Activated CD8-positive, alpha-beta memory T cell treated with anti-CD3 and anti-CD28 coated beads for 48 hours (primary cell): Measurements from ENCODE around the gene TRIO.

Source experiments
- DNase-seq, 3 experiments: peaks; one replicate each; pipeline ENCODE4 v3.0.0-alpha.2; 2020; ENCODE audit warnings: low read depth in 2 of 3, low spot score in 2 of 3

TRIO gene

GRCh38 chr5:14263699-14264098, 120.6 kb downstream of the TRIO start:
- no peak for DNase-seq

- DNase-seq: peak; percentile 37 to 54 (median 47)
These were observed 121.6 kb downstream of the TRIO start for GRCh38 chr5:14264605-14265316.

- no peak for DNase-seq
These were observed 122.4 kb downstream of the TRIO start for GRCh38 chr5:14265570-14265969.

- DNase-seq: no peak
These were observed 123.0 kb downstream of the TRIO start for GRCh38 chr5:14266171-14266570.

- DNase-seq: no peak
These were observed 123.5 kb downstream of the TRIO start for GRCh38 chr5:14266686-14267085.

GRCh38 chr5:14267166-14267838, 124.2 kb downstream of the TRIO start:
- DNase-seq: no peak

GRCh38 chr5:14267991-14268708, 125.0 kb downstream of the TRIO start:
- DNase-seq: no peak

- no peak for DNase-seq
These were observed 125.6 kb downstream of the TRIO start for GRCh38 chr5:14268738-14269137.

- no peak for DNase-seq
These were observed 126.3 kb downstream of the TRIO start for GRCh38 chr5:14269395-14269794.

- DNase-seq: no peak
These were observed 127.1 kb downstream of the TRIO start for GRCh38 chr5:14270209-14270702.

- DNase-seq: no peak
These were observed 129.5 kb downstream of the TRIO start for GRCh38 chr5:14272548-14273205.

GRCh38 chr5:14273207-14273767, 130.1 kb downstream of the TRIO start:
- DNase-seq: no peak

GRCh38 chr5:14276380-14276779, 133.2 kb downstream of the TRIO start:
- DNase-seq: no peak

GRCh38 chr5:14277385-14278320, 134.5 kb downstream of the TRIO start:
- no peak for DNase-seq

GRCh38 chr5:14280294-14280854, 137.2 kb downstream of the TRIO start:
- DNase-seq: no peak

GRCh38 chr5:14281746-14282181, 138.6 kb downstream of the TRIO start:
- DNase-seq: no peak

- no peak for DNase-seq
These were observed 140.0 kb downstream of the TRIO start for GRCh38 chr5:14283139-14283538.

GRCh38 chr5:14284392-14285148, 141.4 kb downstream of the TRIO start:
- DNase-seq: no peak

GRCh38 chr5:14286007-14286406, 142.9 kb downstream of the TRIO start:
- DNase-seq: no peak
